A673 (cell line): Measurements from ENCODE around the gene FAM174B.

Experiments used
- EZH2 ChIP-seq: fragments of 200-600 bp; sonication (generic); IDR thresholded peaks from 2 replicates; pipeline ENCODE4 v1.6.1; 2017; ENCODE audit warnings: borderline replicate concordance, low read depth, mild to moderate bottlenecking, mixed read lengths, antibody characterized with exemption, low read length; ENCODE audit not compliant: poor library complexity, severe bottlenecking
- TF ChIP-seq, protein P1 (sequence below): fragments of 300-800, 200-600 bp; sonication (generic); conservative IDR thresholded peaks from 2 replicates; pipeline ENCODE4 v1.5.1; 2017; ENCODE audit warnings: low read depth, mild to moderate bottlenecking, antibody characterized with exemption, low read length, moderate library complexity, mixed read lengths

DNA sequence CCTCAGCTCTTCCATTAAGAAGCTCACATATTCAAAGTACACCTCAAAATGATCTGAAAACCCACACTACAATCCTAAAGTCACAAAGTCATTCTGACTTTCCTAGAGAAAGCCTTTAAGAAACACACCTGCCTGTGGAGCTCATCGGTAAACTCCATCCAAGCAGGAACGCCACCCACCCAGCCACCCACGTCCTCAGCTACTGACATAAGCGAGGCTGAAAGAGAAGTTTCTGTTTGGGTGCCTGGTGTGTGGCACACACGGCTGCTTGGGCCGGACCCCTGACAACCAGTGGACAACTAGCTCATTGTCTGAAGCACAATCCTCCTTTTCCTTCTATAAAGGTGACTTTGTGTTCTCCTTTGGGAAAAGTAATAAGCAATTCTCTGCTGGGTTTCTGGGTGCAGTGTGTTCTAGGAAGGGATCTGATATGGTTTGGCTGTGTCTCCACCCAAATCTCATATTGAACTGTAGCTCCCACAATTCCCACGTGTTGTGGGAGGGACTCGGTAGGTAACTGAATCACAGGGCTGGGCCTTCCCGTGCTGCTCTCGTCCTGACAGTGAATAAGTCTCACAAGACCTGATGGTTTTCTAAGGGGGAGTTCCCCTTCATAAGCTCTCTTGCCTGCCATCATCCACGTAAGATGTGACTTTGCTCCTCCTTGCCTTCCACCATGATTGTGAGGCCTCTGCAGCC, 26.1 kb downstream of the FAM174B start:
- TF ChIP-seq, protein P1, sequence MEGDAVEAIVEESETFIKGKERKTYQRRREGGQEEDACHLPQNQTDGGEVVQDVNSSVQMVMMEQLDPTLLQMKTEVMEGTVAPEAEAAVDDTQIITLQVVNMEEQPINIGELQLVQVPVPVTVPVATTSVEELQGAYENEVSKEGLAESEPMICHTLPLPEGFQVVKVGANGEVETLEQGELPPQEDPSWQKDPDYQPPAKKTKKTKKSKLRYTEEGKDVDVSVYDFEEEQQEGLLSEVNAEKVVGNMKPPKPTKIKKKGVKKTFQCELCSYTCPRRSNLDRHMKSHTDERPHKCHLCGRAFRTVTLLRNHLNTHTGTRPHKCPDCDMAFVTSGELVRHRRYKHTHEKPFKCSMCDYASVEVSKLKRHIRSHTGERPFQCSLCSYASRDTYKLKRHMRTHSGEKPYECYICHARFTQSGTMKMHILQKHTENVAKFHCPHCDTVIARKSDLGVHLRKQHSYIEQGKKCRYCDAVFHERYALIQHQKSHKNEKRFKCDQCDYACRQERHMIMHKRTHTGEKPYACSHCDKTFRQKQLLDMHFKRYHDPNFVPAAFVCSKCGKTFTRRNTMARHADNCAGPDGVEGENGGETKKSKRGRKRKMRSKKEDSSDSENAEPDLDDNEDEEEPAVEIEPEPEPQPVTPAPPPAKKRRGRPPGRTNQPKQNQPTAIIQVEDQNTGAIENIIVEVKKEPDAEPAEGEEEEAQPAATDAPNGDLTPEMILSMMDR: no peak
- no peak for TF ChIP-seq EZH2
